ENCODE data around the gene FYCO1. TPM values are rescaled to one million over a fixed set of nuclear protein-coding genes. Genes with fewer than 3 reads are reported as not detected.

The FYCO1 gene
- total and polyA plus RNA-seq, 2 of the 13 experiments (the other 11 are each of a cell fraction or from before 2014, with no cell fraction given) = 2.7 to 4.2 TPM

- POLR2A ChIA-PET = no interaction called here
- no peak for FAIRE-seq
- CTCF ChIA-PET (ENCODE audit: low intra/inter-chr PET ratio, low total read pairs) = no interaction called here
- TF ChIP-seq ZBTB39 (CRISPR knock-in tag; IDR thresholded peaks at IDR 0.05) (no peak), ZNF276 (CRISPR knock-in tag; IDR thresholded peaks at IDR 0.05; ENCODE audit: low read depth) (no peak), AFF4 (CRISPR knock-in tag; IDR thresholded peaks at IDR 0.05) (no peak), ELF1 (CRISPR knock-in tag; IDR thresholded peaks at IDR 0.05) (no peak), CREB3 (CRISPR knock-in tag; IDR thresholded peaks at IDR 0.05) (no peak), REST (IDR thresholded peaks at IDR 0.05; ENCODE audit: borderline replicate concordance in 1 of 2, low read depth in 1 of 2, low read length in 2 of 2) (no peak)
Observed at GRCh38 chr3:45949432-45949831, 46.2 kb downstream of the FYCO1 start.

More at GRCh38 chr3:45949432-45949831, 46.2 kb downstream of the FYCO1 start:
- ATAC-seq = no peak
- no peak for DNase-seq (ENCODE audit: low spot score)
- no CpG with 5 or more reads among the region's 4 CpGs for WGBS (ENCODE audit: low lambda C conversion rate)
- Histone ChIP-seq H3K27me3 (ENCODE audit: control insufficient read depth in 1 of 2, insufficient read depth in 2 of 2, low read length in 2 of 2) (no peaks in the 10 kb centered on the region), H3K36me3 (replicated peaks in 1 of 2; ENCODE audit: control insufficient read depth in 1 of 2, insufficient read depth in 2 of 2, low read length in 2 of 2) (peaks cover 42 to 95% of the 10 kb centered on the region in 2 experiments), H3K9ac (ENCODE audit: insufficient read depth, low read depth, low read length) (no peak overlapping the region), H3K9me3 (ENCODE audit: low read length) (no peaks in the 10 kb centered on the region), H3K4me2 (ENCODE audit: low read depth, low read length) (no peak overlapping the region), H2AFZ (ENCODE audit: low read length) (no peak overlapping the region), H4K20me1 (ENCODE audit: insufficient read depth, low read length) (no peaks in the 10 kb centered on the region), H3K4me1 (ENCODE audit: insufficient read depth, low read length) (no peaks in the 10 kb centered on the region), H3K4me3 (replicated peaks in 1 of 3; ENCODE audit: insufficient read depth in 1 of 3, low read depth in 2 of 3, low read length in 3 of 3) (no peak overlapping the region), H3K27ac (ENCODE audit: extremely low read length, insufficient read depth, low read length) (no peak overlapping the region), H3K79me2 (ENCODE audit: insufficient read depth, low read length) (no peaks in the 10 kb centered on the region)
- BruUV-seq (replicated peaks) = no TSS peak
- intact Hi-C loops (cut with micrococcal nuclease; ENCODE audit: unreplicated experiment) = no loop called here
- in situ Hi-C loops (cut with HindIII; ENCODE audit: extremely low pct_ligation_motif_present, low pct_unique_long_range_greater_than_20kb) = no loop called here

Data from HepG2 (cell line).